GM12891 (cell line): ENCODE measurements around the gene COL5A3.

ENCODE experiments used
- POLR2A ChIP-seq: IDR thresholded peaks from 2 replicates; pipeline ENCODE4 v1.6.1; 2011; ENCODE audit warnings: low read depth, low read length, control low read depth
- POLR2AphosphoS5 ChIP-seq: IDR thresholded peaks from 2 replicates; pipeline ENCODE4 v1.6.1; 2011; ENCODE audit warnings: low read depth, low read length, control low read depth
- SPI1 ChIP-seq: IDR thresholded peaks from 2 replicates; pipeline ENCODE4 v1.6.1; 2011; ENCODE audit warnings: low read depth, low read length, control low read depth

GRCh38 chr19:9910625-9911024 is 99.7 kb downstream of the COL5A3 start:
- TF ChIP-seq POLR2AphosphoS5, result no peak
- no peak for TF ChIP-seq POLR2A
- no peak for TF ChIP-seq SPI1
